ENCODE results near the gene MSH5.

The MSH5 gene

DNA sequence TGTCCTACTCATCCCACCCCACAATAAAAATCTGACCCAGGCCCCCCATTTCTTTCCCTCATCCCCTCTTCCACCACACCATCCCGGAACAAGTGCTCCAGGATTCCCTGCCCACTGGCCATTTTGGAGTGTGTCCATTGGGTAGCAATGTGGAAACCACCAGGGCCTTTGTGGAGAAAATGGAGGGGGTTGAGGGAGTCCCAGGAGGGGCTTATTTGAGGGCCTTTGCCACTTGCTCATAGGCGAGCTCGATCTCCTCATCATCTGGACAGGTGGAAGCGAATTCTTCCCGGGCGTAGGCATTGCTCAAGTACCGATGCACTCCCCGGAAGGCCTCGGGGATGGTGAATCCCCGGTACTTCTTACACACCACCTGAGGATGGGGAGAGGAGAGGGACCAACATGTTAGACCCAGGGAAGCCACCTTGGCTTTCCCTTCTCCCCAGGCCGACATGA lies 9.1 kb upstream of the MSH5 start:
- H3K4me3 ChIP-seq (ENCODE audit: low read depth, low read length) = peak overlapping the region; percentile 30
- peak; percentile 32 for DNase-seq (ENCODE audit: low read depth)
- TF ChIP-seq, protein P1, sequence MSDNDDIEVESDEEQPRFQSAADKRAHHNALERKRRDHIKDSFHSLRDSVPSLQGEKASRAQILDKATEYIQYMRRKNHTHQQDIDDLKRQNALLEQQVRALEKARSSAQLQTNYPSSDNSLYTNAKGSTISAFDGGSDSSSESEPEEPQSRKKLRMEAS (IDR thresholded peaks at IDR 0.05; ENCODE audit: low read depth, low read length) = no peak
- TF ChIP-seq POLR2A (IDR thresholded peaks at IDR 0.05; ENCODE audit: extremely low read depth, insufficient read length) = no peak
- no peak for TF ChIP-seq MYC (IDR thresholded peaks at IDR 0.05; ENCODE audit: low read depth, low read length)
- TF ChIP-seq, protein P2, sequence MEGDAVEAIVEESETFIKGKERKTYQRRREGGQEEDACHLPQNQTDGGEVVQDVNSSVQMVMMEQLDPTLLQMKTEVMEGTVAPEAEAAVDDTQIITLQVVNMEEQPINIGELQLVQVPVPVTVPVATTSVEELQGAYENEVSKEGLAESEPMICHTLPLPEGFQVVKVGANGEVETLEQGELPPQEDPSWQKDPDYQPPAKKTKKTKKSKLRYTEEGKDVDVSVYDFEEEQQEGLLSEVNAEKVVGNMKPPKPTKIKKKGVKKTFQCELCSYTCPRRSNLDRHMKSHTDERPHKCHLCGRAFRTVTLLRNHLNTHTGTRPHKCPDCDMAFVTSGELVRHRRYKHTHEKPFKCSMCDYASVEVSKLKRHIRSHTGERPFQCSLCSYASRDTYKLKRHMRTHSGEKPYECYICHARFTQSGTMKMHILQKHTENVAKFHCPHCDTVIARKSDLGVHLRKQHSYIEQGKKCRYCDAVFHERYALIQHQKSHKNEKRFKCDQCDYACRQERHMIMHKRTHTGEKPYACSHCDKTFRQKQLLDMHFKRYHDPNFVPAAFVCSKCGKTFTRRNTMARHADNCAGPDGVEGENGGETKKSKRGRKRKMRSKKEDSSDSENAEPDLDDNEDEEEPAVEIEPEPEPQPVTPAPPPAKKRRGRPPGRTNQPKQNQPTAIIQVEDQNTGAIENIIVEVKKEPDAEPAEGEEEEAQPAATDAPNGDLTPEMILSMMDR (IDR thresholded peaks at IDR 0.05; ENCODE audit: low read depth, low read length) = no peak

DNA sequence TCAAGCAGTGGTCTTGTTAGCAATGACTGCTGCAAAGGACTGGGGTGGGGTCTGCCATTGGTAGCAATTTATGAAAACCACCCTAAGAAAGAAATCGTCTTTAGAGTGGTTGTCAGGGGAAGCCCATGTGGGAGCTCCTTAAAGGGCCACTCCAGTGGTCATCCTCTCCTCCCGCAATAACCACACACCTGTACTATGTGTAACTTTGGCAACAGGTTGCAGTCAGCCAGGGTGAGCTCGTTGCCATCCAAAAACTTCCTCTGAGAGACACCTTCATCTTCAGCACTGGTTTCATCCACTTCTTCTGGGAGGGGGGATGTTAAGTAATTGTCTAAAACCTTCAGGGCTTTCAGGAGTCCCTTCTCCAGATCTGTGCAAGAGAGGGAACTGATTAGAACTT lies 7.8 kb upstream of the MSH5 start:
- no peak for DNase-seq (ENCODE audit: low read depth)
- H3K4me3 ChIP-seq (ENCODE audit: low read depth, low read length) = no peak overlapping the region
- TF ChIP-seq, protein P2 (IDR thresholded peaks at IDR 0.05; ENCODE audit: low read depth, low read length) = no peak
- TF ChIP-seq, protein P1 (IDR thresholded peaks at IDR 0.05; ENCODE audit: low read depth, low read length) = no peak
- TF ChIP-seq MYC (IDR thresholded peaks at IDR 0.05; ENCODE audit: low read depth, low read length) = no peak
- no peak for TF ChIP-seq POLR2A (IDR thresholded peaks at IDR 0.05; ENCODE audit: extremely low read depth, insufficient read length)

DNA sequence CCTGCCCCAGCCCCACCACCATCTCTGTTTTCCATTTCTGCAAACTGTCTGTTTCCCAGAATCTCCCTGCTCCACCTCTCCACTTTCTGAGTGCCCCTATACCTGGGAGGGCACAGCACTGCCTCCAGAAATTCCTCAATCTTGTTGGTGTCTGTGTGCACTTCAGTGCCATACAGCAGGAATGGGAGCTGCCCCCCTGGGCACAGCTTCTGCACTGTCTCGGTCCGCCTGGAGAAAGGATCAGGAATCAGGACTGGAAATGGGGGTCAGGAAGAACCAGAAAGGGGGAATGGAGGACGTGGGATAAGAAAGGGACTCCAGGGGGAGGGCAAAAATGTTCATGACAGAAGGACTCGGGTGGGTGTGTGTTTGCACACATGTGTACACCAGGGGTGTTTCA lies 6.1 kb upstream of the MSH5 start:
- peak overlapping the region; percentile 100 for H3K4me3 ChIP-seq (ENCODE audit: low read depth, low read length)
- TF ChIP-seq, protein P2 (IDR thresholded peaks at IDR 0.05; ENCODE audit: low read depth, low read length) = no peak
- TF ChIP-seq, protein P1 (IDR thresholded peaks at IDR 0.05; ENCODE audit: low read depth, low read length) = no peak
- TF ChIP-seq MYC (IDR thresholded peaks at IDR 0.05; ENCODE audit: low read depth, low read length) (no peak), POLR2A (IDR thresholded peaks at IDR 0.05; ENCODE audit: extremely low read depth, insufficient read length) (no peak)
- no peak for DNase-seq (ENCODE audit: low read depth)

DNA sequence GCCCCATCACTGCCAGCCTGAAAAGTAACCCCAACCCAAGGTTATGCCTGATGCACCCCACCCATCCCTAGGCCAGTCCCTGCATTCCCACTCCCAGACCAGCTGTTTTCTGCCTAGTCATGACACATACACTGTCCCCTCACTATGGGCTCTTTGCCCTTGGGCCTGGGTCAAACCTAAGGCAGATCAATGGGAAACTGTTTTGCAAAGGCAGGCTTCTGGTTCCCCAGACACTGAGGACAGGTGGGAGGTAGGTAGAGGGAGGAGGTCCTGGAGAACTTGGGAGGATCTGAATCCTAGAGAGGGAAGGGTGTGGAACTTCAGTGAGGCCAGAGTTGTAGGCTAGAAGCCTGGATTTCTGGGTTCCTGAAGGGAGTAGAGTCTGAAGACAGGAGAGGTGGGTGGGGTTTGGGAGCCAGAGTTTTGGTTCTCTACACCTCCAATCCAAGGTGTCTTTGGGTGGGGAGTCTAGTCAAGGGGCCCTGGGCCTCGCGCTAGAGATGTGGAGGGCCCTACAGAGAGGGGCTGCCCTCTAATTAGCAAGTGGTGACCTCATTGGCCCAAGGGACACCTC lies 5.5 kb upstream of the MSH5 start:
- DNase-seq (ENCODE audit: low read depth) = no peak
- TF ChIP-seq MYC (IDR thresholded peaks at IDR 0.05; ENCODE audit: low read depth, low read length) (no peak), POLR2A (IDR thresholded peaks at IDR 0.05; ENCODE audit: extremely low read depth, insufficient read length) (no peak)
- TF ChIP-seq, protein P2 (IDR thresholded peaks at IDR 0.05; ENCODE audit: low read depth, low read length) = no peak
- TF ChIP-seq, protein P1 (IDR thresholded peaks at IDR 0.05; ENCODE audit: low read depth, low read length) = no peak
- peak overlapping the region; percentile 100 for H3K4me3 ChIP-seq (ENCODE audit: low read depth, low read length)

DNA sequence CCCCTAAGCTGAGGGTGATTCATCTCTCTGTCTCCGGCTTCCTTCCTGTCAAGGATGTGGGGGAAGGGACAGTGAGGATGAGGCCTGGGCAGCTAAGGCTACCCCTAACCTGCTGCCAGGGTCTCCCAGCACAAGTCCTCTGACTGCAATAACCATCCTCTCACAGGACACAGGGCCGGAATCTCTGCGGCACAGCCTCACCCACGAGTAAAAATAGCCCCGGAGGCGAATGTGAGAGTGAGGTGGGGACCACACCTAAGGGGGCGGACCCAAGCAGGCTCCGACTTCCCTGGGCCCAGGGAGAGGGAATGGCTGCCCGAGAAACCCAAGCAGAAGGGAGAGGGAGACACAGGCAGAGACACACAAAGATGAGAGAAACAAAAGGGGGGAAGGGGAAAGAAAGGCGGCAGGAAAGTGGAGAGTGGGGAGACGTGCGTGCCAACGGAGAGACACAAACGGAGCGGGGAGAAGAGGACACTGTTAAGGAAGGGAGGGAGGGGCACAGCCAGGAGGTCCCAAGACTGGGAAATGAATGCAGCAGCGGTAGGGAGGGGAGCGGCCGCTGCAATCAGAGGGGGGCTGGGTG lies 4.9 kb upstream of the MSH5 start:
- TF ChIP-seq, protein P2 (IDR thresholded peaks at IDR 0.05; ENCODE audit: low read depth, low read length) = no peak
- TF ChIP-seq POLR2A (IDR thresholded peaks at IDR 0.05; ENCODE audit: extremely low read depth, insufficient read length) (peak; percentile 59), MYC (IDR thresholded peaks at IDR 0.05; ENCODE audit: low read depth, low read length) (peak; percentile 85)
- TF ChIP-seq, protein P1 (IDR thresholded peaks at IDR 0.05; ENCODE audit: low read depth, low read length) = peak; percentile 71
- peak; percentile 95 for DNase-seq (ENCODE audit: low read depth)
- peak overlapping the region; percentile 100 for H3K4me3 ChIP-seq (ENCODE audit: low read depth, low read length)

All from NB4 (cell line).